ENCODE measurements around the gene TREML2. TPM values are rescaled to one million over a fixed set of nuclear protein-coding genes. Genes with fewer than 3 reads are reported as not detected.

TREML2 gene
- total and polyA plus RNA-seq, 9 donors = 0.08 to 0.10 TPM; not detected in 7

DNA sequence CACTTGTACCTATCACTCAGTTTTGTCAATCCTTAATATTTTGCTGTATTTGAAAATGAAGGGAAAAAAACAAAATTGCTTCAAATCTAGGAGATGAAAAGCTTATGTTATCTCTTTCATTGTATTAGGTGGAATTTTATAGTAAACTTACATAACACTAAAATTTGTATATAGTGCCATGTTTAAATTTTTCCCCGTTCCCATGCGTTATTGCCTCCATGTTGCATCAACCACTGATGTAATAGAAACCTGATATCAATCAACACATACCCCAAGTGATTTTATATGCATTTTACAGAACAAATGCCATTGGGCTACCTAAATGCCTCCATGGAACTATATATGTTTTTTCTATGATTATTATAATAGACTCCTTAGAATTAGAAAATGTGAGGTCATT is 23.3 kb downstream of the TREML2 start:
- Histone ChIP-seq H3K27ac (no peak overlapping the region), H3K4me1 (ENCODE audit: insufficient read depth) (no peaks in the 10 kb centered on the region), H3K4me3 (no peak overlapping the region), H3K27me3 (no peaks in the 10 kb centered on the region), H3K36me3 (no peaks in the 10 kb centered on the region), H3K9me3 (no peaks in the 10 kb centered on the region)
- 92 to 95% (median 94%) methylated on average over 2 of the region's 2 CpGs for WGBS, 3 donors
- TF ChIP-seq, protein P1, sequence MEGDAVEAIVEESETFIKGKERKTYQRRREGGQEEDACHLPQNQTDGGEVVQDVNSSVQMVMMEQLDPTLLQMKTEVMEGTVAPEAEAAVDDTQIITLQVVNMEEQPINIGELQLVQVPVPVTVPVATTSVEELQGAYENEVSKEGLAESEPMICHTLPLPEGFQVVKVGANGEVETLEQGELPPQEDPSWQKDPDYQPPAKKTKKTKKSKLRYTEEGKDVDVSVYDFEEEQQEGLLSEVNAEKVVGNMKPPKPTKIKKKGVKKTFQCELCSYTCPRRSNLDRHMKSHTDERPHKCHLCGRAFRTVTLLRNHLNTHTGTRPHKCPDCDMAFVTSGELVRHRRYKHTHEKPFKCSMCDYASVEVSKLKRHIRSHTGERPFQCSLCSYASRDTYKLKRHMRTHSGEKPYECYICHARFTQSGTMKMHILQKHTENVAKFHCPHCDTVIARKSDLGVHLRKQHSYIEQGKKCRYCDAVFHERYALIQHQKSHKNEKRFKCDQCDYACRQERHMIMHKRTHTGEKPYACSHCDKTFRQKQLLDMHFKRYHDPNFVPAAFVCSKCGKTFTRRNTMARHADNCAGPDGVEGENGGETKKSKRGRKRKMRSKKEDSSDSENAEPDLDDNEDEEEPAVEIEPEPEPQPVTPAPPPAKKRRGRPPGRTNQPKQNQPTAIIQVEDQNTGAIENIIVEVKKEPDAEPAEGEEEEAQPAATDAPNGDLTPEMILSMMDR (IDR thresholded peaks at IDR 0.05) = no peak
- TF ChIP-seq POLR2A (IDR thresholded peaks at IDR 0.05) = no peak
- no peak for TF ChIP-seq EP300 (IDR thresholded peaks at IDR 0.05)
- intact Hi-C loops (cut with DNase I) = no loop called here
- DNase-seq = no peak

DNA sequence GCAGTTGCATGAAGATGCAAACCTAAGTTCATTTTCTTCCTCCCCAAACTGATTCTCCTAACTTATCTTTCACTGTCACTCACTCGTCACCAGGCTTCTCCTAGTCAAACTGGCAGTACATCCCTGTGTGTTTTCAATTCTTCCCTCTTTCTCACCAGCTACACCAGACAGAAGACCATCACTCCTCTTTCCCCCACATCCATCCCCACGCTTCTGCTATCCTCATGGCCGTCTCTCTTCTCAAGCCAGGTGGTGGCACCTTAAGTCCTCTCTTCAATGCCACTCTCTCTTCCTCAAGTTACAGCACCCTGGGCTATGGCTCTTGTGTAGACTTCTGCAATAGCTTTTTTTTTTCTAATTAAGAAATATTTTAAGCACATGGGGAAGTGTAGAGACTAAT is 23.7 kb downstream of the TREML2 start:
- TF ChIP-seq, protein P1 (IDR thresholded peaks at IDR 0.05) = no peak
- no peak for TF ChIP-seq EP300 (IDR thresholded peaks at IDR 0.05)
- TF ChIP-seq POLR2A (IDR thresholded peaks at IDR 0.05) = no peak
- intact Hi-C loops (cut with DNase I) = no loop called here
- H3K4me1 ChIP-seq (ENCODE audit: insufficient read depth) = no peaks in the 10 kb centered on the region
- no peak for DNase-seq
- H3K9me3 ChIP-seq = no peaks in the 10 kb centered on the region
- no peaks in the 10 kb centered on the region for H3K36me3 ChIP-seq
- H3K4me3 ChIP-seq = no peak overlapping the region
- H3K27ac ChIP-seq = no peak overlapping the region
- no peaks in the 10 kb centered on the region for H3K27me3 ChIP-seq
- WGBS, 3 donors = 71 to 78% (median 73%) methylated on average over 3 of the region's 3 CpGs

DNA sequence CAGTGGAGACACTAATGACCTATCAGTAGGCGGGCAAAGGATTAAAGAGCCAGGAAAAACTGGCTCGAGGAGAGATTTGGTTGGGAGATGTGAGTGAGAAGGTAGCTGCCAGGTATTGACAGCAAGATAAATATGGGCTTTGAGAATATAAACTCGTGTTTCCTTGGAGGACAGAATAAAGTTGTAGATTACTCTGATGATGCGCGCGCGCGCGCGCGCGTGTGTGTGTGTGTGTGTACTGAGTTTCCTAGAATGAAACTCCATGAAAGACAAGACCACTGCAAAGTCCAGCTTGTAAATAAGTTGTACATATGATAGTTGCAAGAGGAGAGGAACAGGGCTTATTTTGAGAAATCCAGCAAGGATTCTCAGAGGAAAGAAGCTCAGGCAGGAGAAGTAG is 24.8 kb downstream of the TREML2 start:
- Histone ChIP-seq H3K4me1 (ENCODE audit: insufficient read depth) (no peaks in the 10 kb centered on the region), H3K9me3 (no peaks in the 10 kb centered on the region), H3K27ac (no peak overlapping the region), H3K4me3 (no peak overlapping the region), H3K27me3 (no peaks in the 10 kb centered on the region), H3K36me3 (no peaks in the 10 kb centered on the region)
- no peak for TF ChIP-seq EP300 (IDR thresholded peaks at IDR 0.05)
- intact Hi-C loops (cut with DNase I) = no loop called here
- no peak for DNase-seq
- whole genome bisulfite sequencing, 3 donors = 91 to 93% (median 91%) methylated on average over 12 of the region's 12 CpGs

DNA sequence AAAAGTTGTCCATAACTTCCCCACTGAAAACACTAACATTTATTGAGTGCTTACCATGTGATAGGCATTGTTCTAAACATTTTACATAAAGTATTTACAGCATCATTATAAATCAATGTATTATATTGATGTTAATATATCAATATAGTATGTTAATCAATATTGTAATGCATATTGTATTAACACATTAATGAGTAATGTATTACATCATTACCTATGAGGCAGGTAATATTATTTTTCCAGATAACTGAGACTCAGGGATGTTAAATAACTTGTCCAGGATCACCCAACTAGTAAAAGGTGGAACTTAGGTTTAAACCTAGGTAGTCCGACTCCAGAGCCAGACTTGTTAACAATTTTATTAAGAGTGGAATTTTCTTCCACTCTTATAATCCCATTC is 25.9 kb downstream of the TREML2 start:
- H3K27ac ChIP-seq = no peak overlapping the region
- intact Hi-C loops (cut with DNase I) = no loop called here
- DNase-seq = no peak
- no peak overlapping the region for H3K4me3 ChIP-seq
- no peaks in the 10 kb centered on the region for H3K27me3 ChIP-seq
- H3K4me1 ChIP-seq (ENCODE audit: insufficient read depth) = no peaks in the 10 kb centered on the region
- TF ChIP-seq POLR2A (IDR thresholded peaks at IDR 0.05) (no peak), EP300 (IDR thresholded peaks at IDR 0.05) (no peak)
- TF ChIP-seq, protein P1 (IDR thresholded peaks at IDR 0.05) = no peak
- WGBS, 3 donors = 90 to 97% (median 90%) methylated on average over 1 of the region's 1 CpG
- no peaks in the 10 kb centered on the region for H3K9me3 ChIP-seq
- H3K36me3 ChIP-seq = no peaks in the 10 kb centered on the region

DNA sequence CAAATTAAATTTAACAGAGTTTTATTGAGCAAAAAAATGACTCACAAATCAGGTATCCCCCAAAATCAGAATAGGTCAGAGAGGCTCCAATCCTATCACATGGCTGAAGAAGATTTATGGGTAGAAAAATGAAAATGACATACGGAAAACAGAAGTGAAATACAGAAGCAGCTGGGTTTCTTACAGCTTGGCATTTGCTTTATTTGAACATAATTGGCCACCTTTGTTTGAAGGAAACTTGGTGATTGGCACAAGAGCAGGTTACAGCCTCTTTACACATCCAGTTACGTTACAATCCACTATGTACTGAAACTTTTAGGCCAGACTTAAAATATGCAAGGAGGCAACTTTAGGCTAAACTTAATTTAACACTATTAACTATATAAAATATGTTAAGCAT is 26.3 kb downstream of the TREML2 start:
- H3K27me3 ChIP-seq = no peaks in the 10 kb centered on the region
- no peak for TF ChIP-seq POLR2A (IDR thresholded peaks at IDR 0.05)
- H3K4me1 ChIP-seq (ENCODE audit: insufficient read depth) = no peaks in the 10 kb centered on the region
- DNase-seq = no peak
- intact Hi-C loops (cut with DNase I) = no loop called here
- 75 to 87% (median 85%) methylated on average over 2 of the region's 2 CpGs for WGBS, 3 donors
- H3K4me3 ChIP-seq = no peak overlapping the region
- H3K36me3 ChIP-seq = no peaks in the 10 kb centered on the region
- H3K27ac ChIP-seq = no peak overlapping the region
- no peaks in the 10 kb centered on the region for H3K9me3 ChIP-seq

DNA sequence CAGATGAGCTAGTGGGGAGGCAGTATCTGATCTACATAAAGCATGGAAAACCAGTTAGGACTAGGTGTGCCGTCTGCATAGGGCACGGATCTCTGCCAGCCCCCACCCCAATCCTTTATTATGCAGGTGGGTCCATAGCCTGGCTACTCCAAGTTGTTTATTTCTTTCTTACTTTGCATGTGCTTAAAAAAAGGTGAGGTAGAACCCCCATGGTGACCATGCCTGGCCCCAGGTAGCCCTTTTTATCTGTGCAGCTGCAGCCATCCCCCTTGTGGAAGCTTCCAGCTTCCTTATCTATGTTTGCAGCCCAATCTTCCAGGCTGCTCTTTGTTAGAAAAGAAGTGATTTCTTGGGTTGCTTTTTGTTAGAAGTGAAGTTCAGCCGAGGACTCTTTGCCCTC is 29.0 kb downstream of the TREML2 start:
- 40 to 56% (median 43%) methylated on average over 3 of the region's 3 CpGs for WGBS, 3 donors
- Histone ChIP-seq H3K27me3 (no peaks in the 10 kb centered on the region), H3K27ac (no peak overlapping the region), H3K36me3 (no peaks in the 10 kb centered on the region), H3K9me3 (no peaks in the 10 kb centered on the region), H3K4me1 (ENCODE audit: insufficient read depth) (no peaks in the 10 kb centered on the region), H3K4me3 (no peak overlapping the region)
- no peak for DNase-seq
- intact Hi-C loops (cut with DNase I) = no loop called here
- TF ChIP-seq EP300 (IDR thresholded peaks at IDR 0.05) (no peak), POLR2A (IDR thresholded peaks at IDR 0.05) (no peak)
- TF ChIP-seq, protein P1 (IDR thresholded peaks at IDR 0.05) = no peak
